NB4 (cell line): ENCODE data around the gene ACSF2.

ENCODE experiments used
- DNase-seq: peaks from one replicate; pipeline ENCODE4 v3.0.0; 2010; ENCODE audit warnings: low read depth
- H3K4me3 ChIP-seq: one replicate; pipeline ENCODE4 v1.5.1; 2011; ENCODE audit warnings: mild to moderate bottlenecking, low read depth, low read length, moderate library complexity
- MAX ChIP-seq: IDR thresholded peaks from 2 replicates; pipeline ENCODE4 v1.6.1; 2011; ENCODE audit warnings: low read depth, low read length
- MYC ChIP-seq: IDR thresholded peaks from 2 replicates; pipeline ENCODE4 v1.6.1; 2011; ENCODE audit warnings: low read depth, low read length
- POLR2A ChIP-seq: IDR thresholded peaks from 2 replicates; pipeline ENCODE4 v1.6.1; 2011; ENCODE audit warnings: mild to moderate bottlenecking; ENCODE audit not compliant: insufficient read length; ENCODE audit errors: extremely low read depth
- TF ChIP-seq, protein P1 (sequence below): IDR thresholded peaks from one replicate; pipeline ENCODE4 v1.5.1; 2012; ENCODE audit warnings: low read depth, low read length

ACSF2 gene

GRCh38 chr17:50459756-50460155, 33.7 kb downstream of the ACSF2 start:
- no peak overlapping the region for H3K4me3 ChIP-seq
- DNase-seq = peak; percentile 63
- TF ChIP-seq MAX = no peak

DNA sequence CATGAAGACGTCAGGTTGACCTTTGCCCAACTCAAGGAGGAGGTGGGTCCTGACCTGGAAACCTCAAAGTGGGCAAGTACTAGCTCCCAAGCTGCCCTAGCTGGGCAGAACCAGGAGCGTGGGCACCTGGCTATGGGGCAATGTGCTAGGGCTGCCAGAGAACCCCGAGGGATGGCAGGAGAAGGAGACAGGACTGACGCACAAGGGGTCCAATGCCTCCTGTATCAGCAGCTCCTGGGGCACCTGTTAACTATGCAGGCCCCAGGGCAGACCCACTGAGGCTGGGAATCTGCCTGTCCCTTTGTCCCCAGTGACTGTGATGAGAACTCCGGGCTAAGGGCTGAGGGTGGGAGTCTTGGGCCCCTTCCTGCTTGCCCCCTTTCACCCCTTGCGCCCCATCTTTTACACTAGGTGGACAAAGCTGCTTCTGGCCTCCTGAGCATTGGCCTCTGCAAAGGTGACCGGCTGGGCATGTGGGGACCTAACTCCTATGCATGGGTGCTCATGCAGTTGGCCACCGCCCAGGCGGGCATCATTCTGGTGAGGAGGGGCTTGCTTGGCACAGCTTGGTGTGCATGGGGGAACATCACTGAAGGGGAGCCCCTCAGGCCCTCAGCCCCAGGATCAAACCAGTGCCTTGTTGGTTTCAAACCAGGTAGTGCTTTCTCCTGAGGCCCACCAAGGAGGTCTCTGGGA, 35.0 kb downstream of the ACSF2 start:
- TF ChIP-seq, protein P1, sequence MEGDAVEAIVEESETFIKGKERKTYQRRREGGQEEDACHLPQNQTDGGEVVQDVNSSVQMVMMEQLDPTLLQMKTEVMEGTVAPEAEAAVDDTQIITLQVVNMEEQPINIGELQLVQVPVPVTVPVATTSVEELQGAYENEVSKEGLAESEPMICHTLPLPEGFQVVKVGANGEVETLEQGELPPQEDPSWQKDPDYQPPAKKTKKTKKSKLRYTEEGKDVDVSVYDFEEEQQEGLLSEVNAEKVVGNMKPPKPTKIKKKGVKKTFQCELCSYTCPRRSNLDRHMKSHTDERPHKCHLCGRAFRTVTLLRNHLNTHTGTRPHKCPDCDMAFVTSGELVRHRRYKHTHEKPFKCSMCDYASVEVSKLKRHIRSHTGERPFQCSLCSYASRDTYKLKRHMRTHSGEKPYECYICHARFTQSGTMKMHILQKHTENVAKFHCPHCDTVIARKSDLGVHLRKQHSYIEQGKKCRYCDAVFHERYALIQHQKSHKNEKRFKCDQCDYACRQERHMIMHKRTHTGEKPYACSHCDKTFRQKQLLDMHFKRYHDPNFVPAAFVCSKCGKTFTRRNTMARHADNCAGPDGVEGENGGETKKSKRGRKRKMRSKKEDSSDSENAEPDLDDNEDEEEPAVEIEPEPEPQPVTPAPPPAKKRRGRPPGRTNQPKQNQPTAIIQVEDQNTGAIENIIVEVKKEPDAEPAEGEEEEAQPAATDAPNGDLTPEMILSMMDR = no peak
- TF ChIP-seq MAX (no peak), MYC (no peak), POLR2A (no peak)
- no peak for DNase-seq
- no peak overlapping the region for H3K4me3 ChIP-seq

GRCh38 chr17:50461550-50462132, 35.6 kb downstream of the ACSF2 start:
- H3K4me3 ChIP-seq = no peak overlapping the region
- TF ChIP-seq MYC = no peak
- TF ChIP-seq, protein P1 = no peak
- no peak for TF ChIP-seq POLR2A
- no peak for TF ChIP-seq MAX
- DNase-seq = no peak

- no peak overlapping the region for H3K4me3 ChIP-seq
- DNase-seq = no peak
- TF ChIP-seq, protein P1 = no peak
- TF ChIP-seq MYC (no peak), POLR2A (no peak)
Measured at GRCh38 chr17:50462446-50462845, 36.4 kb downstream of the ACSF2 start.

GRCh38 chr17:50464121-50464520, 38.1 kb downstream of the ACSF2 start:
- no peak overlapping the region for H3K4me3 ChIP-seq
- TF ChIP-seq POLR2A = no peak
- no peak for TF ChIP-seq MAX
- TF ChIP-seq, protein P1 = no peak
- TF ChIP-seq MYC = no peak
- no peak for DNase-seq

DNA sequence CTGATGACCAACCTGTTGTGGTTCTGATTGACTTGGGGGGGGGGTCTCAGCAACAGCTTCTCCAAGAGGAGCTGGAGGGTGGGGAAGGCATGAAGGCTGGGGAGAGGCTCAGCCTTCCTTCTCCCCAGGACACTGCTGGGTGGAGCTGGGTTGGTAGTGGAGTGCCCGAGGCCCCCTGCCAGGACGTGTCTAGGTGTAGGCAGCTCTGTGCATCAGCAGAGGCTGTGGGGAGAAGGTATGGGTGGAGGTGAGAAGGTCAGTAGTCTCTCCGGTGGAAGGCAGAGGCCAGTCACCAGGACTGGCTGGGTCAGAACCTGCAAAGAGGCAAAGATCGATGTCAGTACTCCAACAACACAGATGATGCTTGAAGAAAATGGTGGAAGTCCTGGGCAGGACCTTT, 38.7 kb downstream of the ACSF2 start:
- no peak for DNase-seq
- no peak overlapping the region for H3K4me3 ChIP-seq
- TF ChIP-seq, protein P1 = no peak
- no peak for TF ChIP-seq MAX
- TF ChIP-seq POLR2A = no peak
- no peak for TF ChIP-seq MYC
